HUES6 (cell line): ENCODE measurements around the gene ORAI2.
"Not testable (repeated sequence)": the region's sequence is repeated elsewhere in the genome, so short reads cannot be mapped to it uniquely, and the experiment has no call there.

ENCODE experiments used
- H3K27ac ChIP-seq: 2 replicates; pipeline ENCODE4 v1.7.0; 2013; ENCODE audit warnings: low read depth, mild to moderate bottlenecking, low read length, inconsistent platforms
- H3K27me3 ChIP-seq: 2 replicates; pipeline ENCODE4 v1.6.1; 2013; ENCODE audit warnings: low read length; ENCODE audit not compliant: control insufficient read depth, insufficient read depth
- H3K36me3 ChIP-seq: 2 replicates; pipeline ENCODE4 v1.6.1; 2013; ENCODE audit warnings: low read length; ENCODE audit not compliant: control insufficient read depth, insufficient read depth
- H3K4me1 ChIP-seq: 2 replicates; pipeline ENCODE4 v1.6.1; 2013; ENCODE audit warnings: low read length; ENCODE audit not compliant: control insufficient read depth, insufficient read depth
- H3K4me3 ChIP-seq: 2 replicates; pipeline ENCODE4 v1.5.1; 2013; ENCODE audit warnings: low read depth, low read length
- H3K9ac ChIP-seq: one replicate; pipeline ENCODE4 v1.6.1; 2013; ENCODE audit warnings: mild to moderate bottlenecking, low read length
- H3K9me3 ChIP-seq: 2 replicates; pipeline ENCODE4 v1.6.1; 2013; ENCODE audit warnings: low read depth, low read length; ENCODE audit not compliant: control insufficient read depth, insufficient read depth

Gene ORAI2

DNA sequence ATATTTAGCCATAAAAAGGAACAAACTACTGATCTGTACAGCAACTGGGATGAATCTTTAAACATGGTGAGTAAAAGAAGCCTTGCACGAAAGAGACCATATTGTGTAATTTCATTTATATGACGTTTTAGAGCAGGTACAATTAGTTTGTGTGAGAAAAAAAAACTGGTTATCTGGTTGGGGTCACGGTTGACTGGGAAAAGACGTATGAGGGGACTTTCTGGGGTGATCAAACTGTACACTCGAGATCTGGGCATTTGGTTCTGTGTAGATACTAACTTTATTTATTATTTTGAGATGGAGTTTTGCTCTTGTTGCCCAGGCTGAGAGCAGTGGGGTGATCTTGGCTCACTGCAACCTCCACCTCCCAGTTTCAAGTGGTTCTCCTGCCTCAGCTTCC, 33.0 kb upstream of the ORAI2 start:
- H3K9me3 ChIP-seq = no peaks in the 10 kb centered on the region
- no peak overlapping the region for H3K4me3 ChIP-seq
- no peak overlapping the region for H3K9ac ChIP-seq
- H3K27me3 ChIP-seq = no peaks in the 10 kb centered on the region
- H3K36me3 ChIP-seq = peaks cover 51% of the 10 kb centered on the region
- H3K27ac ChIP-seq = no peak overlapping the region
- no peaks in the 10 kb centered on the region for H3K4me1 ChIP-seq

DNA sequence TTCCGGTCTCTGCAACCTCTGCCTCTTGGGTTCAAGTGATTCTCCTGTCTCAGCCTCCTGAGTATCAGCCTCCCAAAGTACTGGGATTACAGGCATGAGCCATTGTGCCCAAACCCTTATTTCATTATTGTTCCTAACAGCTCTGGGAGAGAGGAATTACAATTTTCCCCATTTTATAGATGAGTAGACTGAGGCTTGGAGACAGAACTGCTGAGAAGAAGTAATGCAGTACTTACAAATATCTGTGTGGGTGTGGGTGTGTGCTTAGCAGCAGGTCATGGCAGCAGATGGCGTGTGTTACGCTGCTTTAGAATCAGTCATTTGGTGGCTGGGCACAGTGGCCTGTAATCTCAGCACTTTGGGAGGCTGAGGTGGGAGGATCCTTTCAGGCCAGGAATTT, 29.8 kb upstream of the ORAI2 start:
- Histone ChIP-seq H3K36me3 (peaks cover 79% of the 10 kb centered on the region), H3K27me3 (no peaks in the 10 kb centered on the region), H3K9me3 (no peaks in the 10 kb centered on the region), H3K27ac (no peak overlapping the region), H3K4me3 (no peak overlapping the region), H3K4me1 (no peaks in the 10 kb centered on the region), H3K9ac (no peak overlapping the region)

DNA sequence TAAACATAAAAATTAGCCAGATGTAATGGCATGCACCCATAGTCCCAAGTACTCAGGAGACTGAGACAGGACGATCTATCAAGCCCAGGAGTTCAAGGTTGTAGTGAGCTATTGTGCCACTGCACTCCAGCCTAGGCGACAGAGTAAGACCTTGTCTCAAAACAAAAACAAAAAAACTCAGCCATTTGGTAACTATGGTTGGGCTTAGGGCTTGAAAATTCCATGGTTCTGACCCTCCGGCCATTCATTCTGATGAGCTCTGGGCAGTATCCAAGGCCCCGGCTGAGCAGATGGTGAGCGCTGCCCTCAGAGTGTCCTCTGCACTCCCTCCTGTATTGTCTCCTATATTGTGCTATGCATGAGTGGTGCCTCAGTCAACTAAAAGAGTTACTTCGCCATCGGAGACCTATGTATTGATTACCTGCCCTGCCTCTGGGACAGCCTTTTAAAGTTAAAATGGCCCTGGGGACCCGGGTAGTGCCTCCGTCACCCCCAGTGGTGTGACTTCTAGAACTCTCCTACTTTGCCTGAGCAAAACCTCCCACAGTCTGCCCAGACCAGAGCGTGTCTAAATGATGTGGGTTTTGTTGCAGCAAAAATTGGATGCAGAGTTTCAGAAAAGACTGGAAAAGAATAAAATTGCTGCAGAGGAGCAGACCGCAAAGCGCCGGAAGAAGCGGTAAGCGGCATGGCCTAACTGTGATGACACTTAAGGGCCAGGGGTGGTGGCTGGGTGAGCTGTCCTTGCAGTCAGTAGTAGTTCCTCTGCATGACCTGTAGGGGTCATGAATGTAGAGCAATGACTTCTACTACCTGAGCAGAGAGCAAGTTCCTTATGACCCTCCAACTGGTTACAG, 29.1 kb upstream of the ORAI2 start:
- Histone ChIP-seq H3K9ac (no peak overlapping the region), H3K36me3 (peaks cover 77% of the 10 kb centered on the region), H3K4me3 (no peak overlapping the region), H3K9me3 (no peaks in the 10 kb centered on the region), H3K27me3 (no peaks in the 10 kb centered on the region), H3K4me1 (no peaks in the 10 kb centered on the region), H3K27ac (no peak overlapping the region)

DNA sequence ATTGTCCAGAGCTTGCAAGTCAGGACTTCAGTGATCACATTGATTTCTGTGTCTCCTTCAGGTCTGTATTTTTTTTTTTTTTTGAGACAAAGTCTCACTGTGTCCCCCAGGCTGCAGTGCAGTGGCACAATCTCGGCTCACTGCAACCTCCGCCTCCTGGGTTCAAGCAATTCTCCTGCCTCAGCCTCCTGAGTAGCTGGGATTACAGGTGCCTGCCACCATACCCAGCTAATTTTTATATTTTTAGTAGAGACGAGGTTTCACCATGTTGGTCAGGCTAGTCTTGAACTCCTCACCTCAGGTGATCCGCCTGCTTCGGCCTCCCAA, 28.6 kb upstream of the ORAI2 start:
- not testable (repeated sequence) for H3K4me1 ChIP-seq, H3K9me3 ChIP-seq, H3K27me3 ChIP-seq, H3K9ac ChIP-seq, H3K4me3 ChIP-seq, H3K27ac ChIP-seq
- H3K36me3 ChIP-seq = peaks cover 78% of the 10 kb centered on the region

DNA sequence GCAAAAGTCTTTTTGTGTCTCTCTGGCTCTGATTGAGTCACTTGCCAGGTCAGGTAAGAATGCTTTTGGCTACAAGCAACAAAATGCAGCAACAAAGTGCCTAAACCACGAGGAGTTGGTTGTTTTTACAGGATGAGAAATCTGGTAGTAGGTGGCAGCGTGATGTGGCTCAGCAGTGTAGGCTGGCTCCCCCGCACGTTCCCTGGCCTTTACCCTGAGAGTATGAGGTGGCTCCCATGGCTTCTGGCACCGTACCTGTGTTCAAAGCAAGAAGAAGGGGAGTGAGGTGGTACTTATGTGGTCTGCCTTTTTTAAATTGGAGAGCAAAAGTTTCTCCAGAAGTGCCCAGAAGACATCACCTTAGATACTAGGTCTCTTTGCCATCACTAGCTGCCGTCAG, 25.5 kb upstream of the ORAI2 start:
- peaks cover 74% of the 10 kb centered on the region for H3K36me3 ChIP-seq
- H3K27ac ChIP-seq = no peak overlapping the region
- no peaks in the 10 kb centered on the region; the same call in 1 of the 2 replicates for H3K9me3 ChIP-seq
- no peak overlapping the region for H3K9ac ChIP-seq
- H3K4me3 ChIP-seq = no peak overlapping the region
- H3K4me1 ChIP-seq = no peaks in the 10 kb centered on the region
- H3K27me3 ChIP-seq = no peaks in the 10 kb centered on the region

DNA sequence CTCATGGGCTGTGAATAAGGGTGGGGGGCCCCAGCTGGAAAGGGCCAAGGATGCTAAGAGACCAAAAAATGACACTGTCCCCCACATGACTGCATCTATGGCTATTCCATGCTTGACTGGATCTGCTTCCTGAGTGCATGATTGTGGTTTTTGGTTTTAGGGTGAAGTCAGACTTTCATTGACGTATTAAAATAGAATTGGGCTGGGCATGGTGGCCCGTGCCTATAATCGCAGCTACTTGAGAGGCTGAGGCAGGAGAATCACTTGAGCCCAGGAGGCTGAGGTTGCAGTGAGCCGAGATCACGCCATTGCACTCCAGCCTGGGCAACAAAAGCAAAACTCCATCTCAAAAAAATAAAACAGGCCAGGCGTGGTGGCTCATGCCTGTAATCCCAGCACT, 24.8 kb upstream of the ORAI2 start:
- not testable (repeated sequence) for H3K9ac ChIP-seq, H3K4me1 ChIP-seq, H3K4me3 ChIP-seq, H3K9me3 ChIP-seq, H3K27me3 ChIP-seq, H3K27ac ChIP-seq
- peaks cover 72% of the 10 kb centered on the region for H3K36me3 ChIP-seq

DNA sequence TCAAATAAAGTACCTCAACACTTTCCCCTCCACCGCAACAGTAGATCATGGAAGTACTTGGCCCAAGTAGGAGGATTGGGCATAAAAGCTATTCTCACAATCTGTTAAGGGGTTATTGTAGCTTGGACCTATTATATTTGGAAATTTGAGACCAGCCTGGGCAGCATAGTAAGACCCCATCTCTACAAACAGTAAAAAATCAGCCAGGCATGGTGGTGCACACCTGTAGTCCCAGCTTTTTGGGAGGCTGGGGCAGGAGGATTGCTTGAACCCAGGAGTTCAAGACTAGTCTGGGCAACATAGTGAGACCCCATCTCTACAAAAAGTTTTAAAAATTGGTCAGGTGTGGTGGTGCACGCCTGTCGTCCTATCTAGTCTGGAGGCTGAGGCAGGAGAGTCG, 24.0 kb upstream of the ORAI2 start:
- peaks cover 73% of the 10 kb centered on the region for H3K36me3 ChIP-seq
- H3K27me3 ChIP-seq = no peaks in the 10 kb centered on the region

DNA sequence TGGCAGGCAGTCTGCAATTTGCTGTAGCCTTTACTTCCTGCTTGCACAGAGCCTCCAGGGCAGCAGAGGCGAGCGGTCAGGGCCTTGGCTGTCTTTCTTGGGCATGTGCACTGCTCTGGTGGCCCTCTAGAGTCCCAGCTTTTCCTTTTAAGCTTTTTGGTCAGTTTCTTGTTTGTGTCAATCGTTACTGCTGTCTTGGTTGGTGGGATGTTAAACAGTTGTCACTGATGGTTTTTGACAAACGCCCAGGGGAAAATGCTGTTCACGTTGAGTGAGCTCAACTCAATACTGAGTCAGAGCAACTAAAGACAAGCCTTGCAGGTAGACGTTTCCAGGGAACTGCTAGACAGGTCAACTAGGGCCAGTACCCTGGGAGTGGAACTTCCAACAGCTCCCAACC, 23.3 kb upstream of the ORAI2 start:
- H3K27ac ChIP-seq = no peak overlapping the region
- H3K4me3 ChIP-seq = no peak overlapping the region
- no peaks in the 10 kb centered on the region for H3K4me1 ChIP-seq
- no peaks in the 10 kb centered on the region for H3K27me3 ChIP-seq
- no peak overlapping the region for H3K9ac ChIP-seq
- no peaks in the 10 kb centered on the region; the same call in 1 of the 2 replicates for H3K9me3 ChIP-seq
- peaks cover 77% of the 10 kb centered on the region for H3K36me3 ChIP-seq

More for the DNA sequence above, 24.0 kb upstream of the ORAI2 start:
- H3K4me3 ChIP-seq = no peak overlapping the region
- H3K27ac ChIP-seq = no peak overlapping the region
- no peak overlapping the region for H3K9ac ChIP-seq
- H3K9me3 ChIP-seq = no peaks in the 10 kb centered on the region; the same call in 1 of the 2 replicates
- H3K4me1 ChIP-seq = no peaks in the 10 kb centered on the region

DNA sequence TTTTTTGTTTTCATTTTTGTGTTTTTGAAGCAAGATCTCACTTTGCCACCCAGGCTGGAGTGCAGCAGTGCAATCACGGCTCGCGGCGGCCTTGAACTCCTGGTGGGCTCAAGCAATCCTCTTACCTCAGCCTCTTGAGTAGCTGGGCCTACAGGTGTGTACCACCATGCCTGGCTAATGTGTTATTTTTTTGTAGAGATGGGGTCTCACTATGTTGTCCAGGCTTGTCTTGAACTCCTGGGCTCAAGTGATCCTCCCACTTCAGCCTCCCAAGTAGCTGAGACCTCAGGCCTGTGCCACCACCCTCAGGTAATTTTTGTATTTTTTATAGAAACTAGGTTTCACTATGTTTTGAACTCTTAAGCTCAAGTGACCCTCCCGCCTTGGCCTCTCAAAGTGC, 22.5 kb upstream of the ORAI2 start:
- Histone ChIP-seq H3K27ac (no peak overlapping the region), H3K36me3 (peaks cover 75% of the 10 kb centered on the region), H3K9me3 (no peaks in the 10 kb centered on the region; the same call in 1 of the 2 replicates), H3K9ac (no peak overlapping the region), H3K4me1 (no peaks in the 10 kb centered on the region), H3K27me3 (no peaks in the 10 kb centered on the region), H3K4me3 (no peak overlapping the region)

DNA sequence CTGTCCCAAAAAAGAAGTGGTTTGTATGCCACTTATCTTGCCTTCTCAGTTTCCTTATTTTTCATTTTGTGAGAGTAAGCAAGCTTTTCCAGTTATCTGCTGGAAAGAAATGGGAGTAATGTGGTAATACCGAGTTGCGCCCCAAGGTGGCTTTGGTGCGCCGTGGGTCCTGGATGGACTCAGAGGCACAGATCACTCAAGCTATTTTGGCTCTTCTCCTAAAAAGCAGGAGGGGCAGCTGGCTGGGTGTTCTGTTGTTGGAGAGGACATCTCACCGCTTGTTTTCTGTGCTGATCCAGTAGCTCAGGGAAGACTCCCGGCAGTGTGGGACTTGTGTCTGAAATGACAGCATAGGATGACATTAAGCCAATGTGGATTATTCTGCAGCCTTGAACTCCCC, 20.8 kb upstream of the ORAI2 start:
- H3K27ac ChIP-seq = no peak overlapping the region
- no peaks in the 10 kb centered on the region for H3K4me1 ChIP-seq
- no peak overlapping the region for H3K9ac ChIP-seq
- no peaks in the 10 kb centered on the region; the same call in 1 of the 2 replicates for H3K9me3 ChIP-seq
- no peak overlapping the region for H3K4me3 ChIP-seq
- no peaks in the 10 kb centered on the region for H3K27me3 ChIP-seq
- H3K36me3 ChIP-seq = peaks cover 75% of the 10 kb centered on the region

DNA sequence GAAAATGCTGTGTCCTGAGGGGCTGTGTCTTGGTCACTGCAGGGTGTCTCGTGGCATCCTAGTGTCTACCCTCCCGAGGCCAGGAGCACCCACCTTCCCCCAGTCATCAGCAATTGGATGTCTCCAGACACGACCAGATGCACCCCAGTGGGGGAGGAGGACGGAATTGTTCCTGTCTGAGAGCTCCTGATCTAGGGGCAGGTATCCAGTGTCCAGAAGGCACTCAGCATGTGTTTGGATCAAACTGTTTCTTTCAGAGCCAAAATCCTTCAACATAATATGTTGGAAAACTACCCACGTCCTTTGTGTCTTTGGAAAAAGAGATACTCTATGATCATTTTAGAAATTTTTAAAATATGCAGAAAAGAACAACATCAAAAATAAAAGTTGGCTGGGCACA, 20.3 kb upstream of the ORAI2 start:
- H3K27me3 ChIP-seq = no peaks in the 10 kb centered on the region
- H3K9me3 ChIP-seq = no peaks in the 10 kb centered on the region; the same call in 1 of the 2 replicates
- no peaks in the 10 kb centered on the region for H3K4me1 ChIP-seq
- no peak overlapping the region for H3K4me3 ChIP-seq
- no peak overlapping the region for H3K27ac ChIP-seq
- H3K36me3 ChIP-seq = peaks cover 73% of the 10 kb centered on the region
- no peak overlapping the region for H3K9ac ChIP-seq
